MM.1S (cell line): Measurements from ENCODE around the gene FLNC.

Source experiments
- CTCF ChIP-seq: fragments of 300-600 bp; sonication (generic); IDR thresholded peaks from 2 replicates; pipeline ENCODE4 v1.5.1; 2016; ENCODE audit warnings: antibody characterized with exemption, low read length, mixed read lengths
- EZH2 ChIP-seq: fragments of 300-600 bp; sonication (generic); optimal IDR thresholded peaks from 2 replicates; pipeline ENCODE3; 2017; ENCODE audit warnings: low read depth, mild to moderate bottlenecking, antibody characterized with exemption, low read length, mixed read lengths

DNA sequence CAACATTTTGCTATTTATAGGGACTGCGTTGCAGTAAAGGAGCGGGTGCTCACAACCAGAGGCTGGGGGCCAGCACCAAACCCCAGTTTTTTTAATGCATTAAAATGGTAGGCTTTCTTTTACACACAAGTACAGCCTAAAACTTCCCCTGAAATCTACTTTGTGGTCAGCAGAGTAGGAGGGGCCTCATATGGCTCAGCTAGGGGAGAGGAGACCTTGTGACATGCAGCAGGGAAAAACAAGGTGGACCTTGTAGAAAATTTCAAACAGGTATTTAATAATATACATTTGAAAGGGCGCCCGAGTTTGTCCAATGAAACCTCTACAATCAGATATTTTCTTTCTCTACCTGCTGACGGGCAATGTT, 37.0 kb upstream of the FLNC start:
- TF ChIP-seq CTCF, result no peak
- no peak for TF ChIP-seq EZH2
